ENCODE measurements around the gene GAL3ST3. TPM values are rescaled to one million over a fixed set of nuclear protein-coding genes. Genes with fewer than 3 reads are reported as not detected.

GAL3ST3 gene
- total and polyA plus RNA-seq, 2 of the 8 experiments (the other 6 are each of a cell fraction or from before 2014, with no cell fraction given), result 21.1 to 21.4 TPM

DNA sequence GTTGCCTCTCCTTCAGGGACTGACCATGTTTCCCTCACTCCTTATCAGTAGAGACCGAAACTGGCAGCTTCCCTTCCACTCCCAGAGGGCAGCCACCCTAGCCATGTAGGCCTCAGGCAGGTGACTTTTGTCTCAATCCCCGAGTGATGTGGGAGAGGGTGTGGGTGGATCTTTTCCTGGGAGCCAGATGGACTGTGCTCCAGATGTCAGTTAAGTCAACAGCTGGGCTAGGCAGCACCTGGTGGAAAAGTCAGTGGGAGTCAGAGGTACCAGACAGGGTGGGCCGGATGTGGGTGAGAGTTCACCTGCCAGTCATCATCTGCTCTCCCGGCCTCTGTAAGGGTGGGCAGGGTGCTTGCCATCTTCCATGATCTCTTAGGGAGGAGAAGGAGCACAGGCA lies 44.8 kb downstream of the GAL3ST3 start:
- no peak for FAIRE-seq
- H3K9ac ChIP-seq (replicated peaks in 1 of 4; ENCODE audit: extremely low read depth in 1 of 4, low read depth in 3 of 4, low read length in 3 of 4), result no peak overlapping the region
- no peak for TF ChIP-seq MAFK (IDR thresholded peaks at IDR 0.05; ENCODE audit: low read depth, low read length)

More for the DNA sequence above, 44.8 kb downstream of the GAL3ST3 start:
- H3K4me1 ChIP-seq (replicated peaks in 1 of 4; ENCODE audit: control insufficient read depth in 3 of 4, insufficient read depth in 4 of 4, low read length in 3 of 4), result peaks cover 0 to 16% (median 6%) of the 10 kb centered on the region in 4 experiments; a peak in 5 of 7 replicates
- H3K23ac ChIP-seq (ENCODE audit: insufficient read length), result no peak overlapping the region
- no peak overlapping the region for H2BK12ac ChIP-seq (ENCODE audit: low read depth, low read length)
- H2BK5ac ChIP-seq (ENCODE audit: low read depth, low read length), result no peak overlapping the region
- ChIA-PET CTCF (ENCODE audit: partially characterized antibody) (interaction anchor here (1.0 kb wide), 1 partner anchor 41 kb away, joined by 3 read pairs; no protein-coding TSS in a partner anchor), POLR2A (ENCODE audit: partially characterized antibody) (interaction anchor here (0.6 to 1.8 kb wide), 2 partner anchors 47 to 206 kb away, joined by 3 to 7 read pairs; no protein-coding TSS in a partner anchor)
- 0 out of 2 replicates have a peak, but pooled peaks cover 2% of the 10 kb centered on the region for H3K23me2 ChIP-seq (ENCODE audit: low read depth, low read length)
- H3K9me3 ChIP-seq (ENCODE audit: insufficient read depth in 2 of 2, low read depth in 1 of 2, low read length in 1 of 2), result no peaks in the 10 kb centered on the region
- no peak overlapping the region for H2BK20ac ChIP-seq (ENCODE audit: low read length)
- H3K18ac ChIP-seq (ENCODE audit: extremely low read depth, low read length), result no peak overlapping the region
- no peak overlapping the region for H3K4me3 ChIP-seq (ENCODE audit: extremely low read depth in 1 of 4, insufficient read depth in 2 of 4, low read depth in 3 of 4, low read length in 4 of 4)
- H3K79me2 ChIP-seq (ENCODE audit: control insufficient read depth in 1 of 2, insufficient read depth in 2 of 2, low read length in 2 of 2), result peaks cover 0 to 25% of the 10 kb centered on the region in 2 experiments; a peak in 2 of 4 replicates
- H3K56ac ChIP-seq (replicated peaks; ENCODE audit: insufficient read length, low read depth, low read length), result no peak overlapping the region
- H2AK5ac ChIP-seq (ENCODE audit: low read depth, low read length), result no peak overlapping the region
- no peak overlapping the region for H4K5ac ChIP-seq (ENCODE audit: insufficient read length, low read depth, low read length)
- peaks cover 9 to 22% (median 13%) of the 10 kb centered on the region in 4 experiments for H3K36me3 ChIP-seq (ENCODE audit: control insufficient read depth in 2 of 4, insufficient read depth in 4 of 4, low read length in 3 of 4)
- H3K27ac ChIP-seq (ENCODE audit: low read depth, low read length), result no peak overlapping the region
- no peak overlapping the region for H2BK120ac ChIP-seq (replicated peaks; ENCODE audit: low read depth, low read length)
- DNase-seq (ENCODE audit: low read depth in 1 of 2, low spot score in 2 of 2), result no peak
- peaks cover 4 to 9% of the 10 kb centered on the region in 2 experiments for H4K20me1 ChIP-seq (replicated peaks in 1 of 2; ENCODE audit: control insufficient read depth in 1 of 2, insufficient read depth in 2 of 2, low read length in 2 of 2)
- no peaks in the 10 kb centered on the region for H3K27me3 ChIP-seq (replicated peaks in 1 of 4; ENCODE audit: control insufficient read depth in 3 of 4, extremely low read depth in 1 of 4, insufficient read depth in 3 of 4, low read length in 3 of 4)
- H3K4me2 ChIP-seq (ENCODE audit: insufficient read depth in 1 of 2, low read depth in 2 of 2, low read length in 2 of 2), result no peak overlapping the region; a peak in 1 of 4 replicates
- no peak overlapping the region for H3K14ac ChIP-seq (ENCODE audit: insufficient read length)
- no peak overlapping the region for H2AFZ ChIP-seq (ENCODE audit: low read length)
- H4K91ac ChIP-seq (replicated peaks; ENCODE audit: insufficient read length, low read length), result no peak overlapping the region
- no peak overlapping the region for H2BK15ac ChIP-seq (ENCODE audit: low read length)
- peaks cover 8% of the 10 kb centered on the region for H3K79me1 ChIP-seq (ENCODE audit: low read depth, low read length)
- H4K8ac ChIP-seq (ENCODE audit: extremely low read depth, insufficient read depth, low read length), result no peak overlapping the region; the same call in 1 of the 2 replicates
- WGBS, 2 experiments (ENCODE audit: extremely low coverage in 1 of 2, insufficient coverage in 1 of 2, insufficient read length in 1 of 2, insufficient replicate concordance in 2 of 2, low coverage in 1 of 2, low lambda C conversion rate in 2 of 2, missing lambda C conversion rate in 1 of 2), result 89% methylated on average over 4 of the region's 4 CpGs; no CpG with 5 or more reads in 1 of the 2 experiments
- no peak overlapping the region for H3K4ac ChIP-seq (replicated peaks; ENCODE audit: insufficient read length, low read depth, low read length)

Measured in H1 (cell line).